ENCODE data around the gene TEDC2. TPM values are rescaled to one million over a fixed set of nuclear protein-coding genes. Genes with fewer than 3 reads are reported as not detected.
A peak's percentile ranks its signal among the peaks of the same experiment; 100 is the strongest.

TEDC2 gene
- total RNA-seq, 4 donors from 2014 or later: 1.5 TPM; not detected in 3

DNA sequence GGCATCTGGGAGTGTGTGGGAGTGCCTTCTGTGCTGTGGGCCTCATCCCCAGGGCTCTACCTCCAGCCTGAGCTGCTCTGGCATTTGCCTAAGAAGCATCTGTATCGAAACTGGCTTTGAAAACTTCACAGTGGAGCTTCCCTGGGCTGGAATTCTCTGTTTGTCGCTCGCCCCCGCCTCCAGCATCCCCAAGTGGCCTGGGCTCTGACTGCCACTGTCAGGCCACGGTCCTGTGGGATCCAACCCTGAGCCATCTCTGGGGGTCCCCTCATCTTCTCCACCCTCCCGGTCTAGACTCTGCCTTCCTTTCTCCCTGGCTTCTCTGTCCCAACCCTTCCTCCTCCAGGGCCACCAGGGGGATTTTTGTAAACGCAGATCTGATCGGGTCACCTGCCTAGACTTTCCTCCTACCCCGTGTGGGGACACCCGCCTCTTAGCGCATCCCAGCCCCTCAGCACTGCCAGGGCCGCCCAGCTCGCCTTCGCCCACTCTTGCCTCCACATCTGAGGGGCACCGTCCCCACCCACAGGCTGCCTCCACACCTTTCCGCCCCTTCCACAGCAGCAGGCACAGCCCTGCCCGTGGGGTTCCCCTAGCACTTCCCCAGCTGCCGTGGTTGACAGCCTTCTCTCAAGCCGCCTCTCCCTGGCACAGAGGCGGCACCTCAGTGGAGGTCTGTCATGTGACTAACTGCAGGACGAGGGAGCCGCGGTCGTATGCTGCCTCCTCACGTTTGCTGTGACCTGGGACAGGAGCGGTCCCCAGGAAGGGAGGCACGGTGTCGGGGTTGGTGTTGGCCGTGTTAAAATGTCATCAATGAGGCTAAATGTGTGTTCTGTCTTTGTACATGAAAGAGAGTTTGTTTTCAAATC lies 27.0 kb downstream of the TEDC2 start:
- Histone ChIP-seq H3K36me3 (peaks cover 0 to 16% (median 5%) of the 10 kb centered on the region in 4 donors), H3K27ac (replicated peaks in 1 of 4) (no peak overlapping the region), H3K4me1 (peaks cover 23 to 51% (median 37%) of the 10 kb centered on the region in 4 donors), H3K9me3 (no peaks in the 10 kb centered on the region), H3K27me3 (no peaks in the 10 kb centered on the region), H3K4me3 (no peak overlapping the region)
- no peak for TF ChIP-seq EP300 (IDR thresholded peaks at IDR 0.05)
- TF ChIP-seq, protein P1, sequence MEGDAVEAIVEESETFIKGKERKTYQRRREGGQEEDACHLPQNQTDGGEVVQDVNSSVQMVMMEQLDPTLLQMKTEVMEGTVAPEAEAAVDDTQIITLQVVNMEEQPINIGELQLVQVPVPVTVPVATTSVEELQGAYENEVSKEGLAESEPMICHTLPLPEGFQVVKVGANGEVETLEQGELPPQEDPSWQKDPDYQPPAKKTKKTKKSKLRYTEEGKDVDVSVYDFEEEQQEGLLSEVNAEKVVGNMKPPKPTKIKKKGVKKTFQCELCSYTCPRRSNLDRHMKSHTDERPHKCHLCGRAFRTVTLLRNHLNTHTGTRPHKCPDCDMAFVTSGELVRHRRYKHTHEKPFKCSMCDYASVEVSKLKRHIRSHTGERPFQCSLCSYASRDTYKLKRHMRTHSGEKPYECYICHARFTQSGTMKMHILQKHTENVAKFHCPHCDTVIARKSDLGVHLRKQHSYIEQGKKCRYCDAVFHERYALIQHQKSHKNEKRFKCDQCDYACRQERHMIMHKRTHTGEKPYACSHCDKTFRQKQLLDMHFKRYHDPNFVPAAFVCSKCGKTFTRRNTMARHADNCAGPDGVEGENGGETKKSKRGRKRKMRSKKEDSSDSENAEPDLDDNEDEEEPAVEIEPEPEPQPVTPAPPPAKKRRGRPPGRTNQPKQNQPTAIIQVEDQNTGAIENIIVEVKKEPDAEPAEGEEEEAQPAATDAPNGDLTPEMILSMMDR (IDR thresholded peaks at IDR 0.05): peak in 1 of 3 experiments; percentile 18
- WGBS: 68% methylated on average over 26 of the region's 29 CpGs
- intact Hi-C loops (cut with DNase I): no loop called here
- DNase-seq (ENCODE audit: extremely low spot score): no peak

DNA sequence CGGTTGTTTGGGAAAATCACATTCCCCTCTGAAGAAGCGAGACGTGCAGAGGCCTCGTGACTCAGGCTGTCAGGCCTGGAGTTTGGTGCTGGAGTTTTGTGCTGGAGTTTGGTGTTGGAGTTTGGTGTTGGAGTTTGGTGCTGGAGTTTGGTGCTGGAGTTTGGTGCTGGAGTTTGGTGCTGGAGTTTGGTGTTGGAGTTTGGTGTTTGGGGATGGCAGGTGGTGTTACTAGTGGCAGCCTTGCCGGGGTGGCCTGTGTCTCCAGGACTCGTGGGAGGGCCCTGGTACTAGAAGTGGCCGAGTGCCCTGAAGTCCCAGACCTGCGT lies 27.6 kb downstream of the TEDC2 start:
- Histone ChIP-seq H3K36me3 (peaks cover 0 to 16% (median 5%) of the 10 kb centered on the region in 4 donors), H3K4me3 (no peak overlapping the region), H3K27ac (replicated peaks in 1 of 4) (no peak overlapping the region), H3K4me1 (peaks cover 21 to 45% (median 32%) of the 10 kb centered on the region in 4 donors), H3K27me3 (no peaks in the 10 kb centered on the region), H3K9me3 (no peaks in the 10 kb centered on the region)
- DNase-seq (ENCODE audit: extremely low spot score): no peak
- intact Hi-C loops (cut with DNase I): no loop called here
- WGBS: 59% methylated on average over 4 of the region's 8 CpGs
- TF ChIP-seq EP300 (IDR thresholded peaks at IDR 0.05): no peak
- no peak for TF ChIP-seq POLR2A (IDR thresholded peaks at IDR 0.05; ENCODE audit: low read depth)
- TF ChIP-seq, protein P1 (IDR thresholded peaks at IDR 0.05): no peak
- no peak for TF ChIP-seq POLR2AphosphoS5 (IDR thresholded peaks at IDR 0.05)

DNA sequence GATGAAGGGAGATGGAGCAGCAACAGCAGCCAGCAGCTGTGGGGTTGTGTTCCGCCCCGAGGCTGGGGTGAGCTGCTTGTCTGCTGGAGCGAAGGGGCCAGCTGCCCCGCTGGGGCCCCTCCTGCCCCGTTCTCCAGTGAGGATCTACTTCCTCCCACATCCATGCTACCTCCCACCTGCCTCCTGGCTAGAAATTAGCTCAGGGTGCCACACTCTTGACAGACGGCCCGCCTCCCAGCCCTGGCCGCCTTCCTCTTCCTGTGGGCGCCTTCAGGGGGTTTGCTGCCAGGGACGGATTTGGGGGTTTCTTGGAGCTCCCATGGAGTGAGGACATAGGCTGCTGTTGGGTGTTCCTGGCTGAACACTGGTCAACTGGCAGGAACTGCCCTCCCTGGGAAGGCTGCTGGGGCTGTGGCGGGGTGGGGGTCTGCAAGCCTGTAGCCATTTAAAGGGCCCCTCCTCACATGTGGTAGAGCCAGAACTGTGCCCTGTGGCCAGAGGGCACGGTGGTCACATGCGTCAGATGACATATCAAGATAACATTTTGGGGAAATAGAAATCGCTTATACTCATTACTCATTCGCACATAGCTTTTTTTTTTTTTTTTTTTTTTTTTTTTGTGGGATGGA lies 28.1 kb downstream of the TEDC2 start:
- TF ChIP-seq EP300 (IDR thresholded peaks at IDR 0.05): no peak
- no peak for TF ChIP-seq POLR2A (IDR thresholded peaks at IDR 0.05; ENCODE audit: low read depth)
- TF ChIP-seq, protein P1 (IDR thresholded peaks at IDR 0.05): no peak
- no peak for TF ChIP-seq POLR2AphosphoS5 (IDR thresholded peaks at IDR 0.05)
- no peak overlapping the region for H3K27ac ChIP-seq (replicated peaks in 1 of 4)
- WGBS: 68% methylated on average over 13 of the region's 15 CpGs
- H3K9me3 ChIP-seq: no peaks in the 10 kb centered on the region
- H3K4me1 ChIP-seq: peaks cover 17 to 40% (median 27%) of the 10 kb centered on the region in 4 donors
- intact Hi-C loops (cut with DNase I): no loop called here
- no peak for DNase-seq (ENCODE audit: extremely low spot score)
- no peak overlapping the region for H3K4me3 ChIP-seq
- H3K36me3 ChIP-seq: peaks cover 0 to 16% (median 5%) of the 10 kb centered on the region in 4 donors
- no peaks in the 10 kb centered on the region for H3K27me3 ChIP-seq

DNA sequence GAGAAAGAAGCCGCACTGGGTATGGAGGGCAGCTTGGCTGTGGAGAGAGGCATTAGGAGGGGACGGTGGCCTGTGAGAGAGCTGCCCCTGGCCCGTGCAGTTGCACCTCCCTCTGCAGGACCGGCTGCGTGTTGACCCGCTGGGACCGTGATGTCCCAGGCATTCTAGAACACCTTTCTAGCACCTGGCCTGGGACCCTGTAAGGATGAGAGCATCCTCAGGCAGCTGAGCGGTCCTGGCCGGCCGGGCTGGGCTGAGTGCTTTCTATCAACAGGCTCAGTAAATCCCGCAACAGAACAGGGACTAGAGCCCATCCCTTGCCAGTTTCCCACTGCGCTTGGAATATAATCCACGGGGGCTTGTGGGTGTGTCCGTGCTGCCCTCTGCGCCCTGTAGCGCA lies 29.7 kb downstream of the TEDC2 start:
- Histone ChIP-seq H3K36me3 (peaks cover 0 to 16% (median 5%) of the 10 kb centered on the region in 4 donors), H3K27ac (replicated peaks in 1 of 4) (no peak overlapping the region), H3K9me3 (no peaks in the 10 kb centered on the region), H3K4me1 (peaks cover 11 to 24% (median 14%) of the 10 kb centered on the region in 4 donors), H3K27me3 (no peaks in the 10 kb centered on the region), H3K4me3 (no peak overlapping the region)
- TF ChIP-seq POLR2AphosphoS5 (IDR thresholded peaks at IDR 0.05): no peak
- TF ChIP-seq, protein P1 (IDR thresholded peaks at IDR 0.05): no peak
- no peak for TF ChIP-seq POLR2A (IDR thresholded peaks at IDR 0.05; ENCODE audit: low read depth)
- TF ChIP-seq EP300 (IDR thresholded peaks at IDR 0.05): no peak
- 92% methylated on average over 7 of the region's 16 CpGs for WGBS
- no peak for DNase-seq (ENCODE audit: extremely low spot score)
- intact Hi-C loops (cut with DNase I): no loop called here

Data from esophagus muscularis mucosa (tissue), 4 donors.